NCI-H1694 treated with DMSO at 0.1 percent for 48 hours (cell line): ENCODE results near the gene B3GALT6.

ENCODE experiments used
- DNase-seq: peaks from one replicate; lab custom pipeline; 2025; lab: John Stamatoyannopoulos, UW

Gene B3GALT6

DNA sequence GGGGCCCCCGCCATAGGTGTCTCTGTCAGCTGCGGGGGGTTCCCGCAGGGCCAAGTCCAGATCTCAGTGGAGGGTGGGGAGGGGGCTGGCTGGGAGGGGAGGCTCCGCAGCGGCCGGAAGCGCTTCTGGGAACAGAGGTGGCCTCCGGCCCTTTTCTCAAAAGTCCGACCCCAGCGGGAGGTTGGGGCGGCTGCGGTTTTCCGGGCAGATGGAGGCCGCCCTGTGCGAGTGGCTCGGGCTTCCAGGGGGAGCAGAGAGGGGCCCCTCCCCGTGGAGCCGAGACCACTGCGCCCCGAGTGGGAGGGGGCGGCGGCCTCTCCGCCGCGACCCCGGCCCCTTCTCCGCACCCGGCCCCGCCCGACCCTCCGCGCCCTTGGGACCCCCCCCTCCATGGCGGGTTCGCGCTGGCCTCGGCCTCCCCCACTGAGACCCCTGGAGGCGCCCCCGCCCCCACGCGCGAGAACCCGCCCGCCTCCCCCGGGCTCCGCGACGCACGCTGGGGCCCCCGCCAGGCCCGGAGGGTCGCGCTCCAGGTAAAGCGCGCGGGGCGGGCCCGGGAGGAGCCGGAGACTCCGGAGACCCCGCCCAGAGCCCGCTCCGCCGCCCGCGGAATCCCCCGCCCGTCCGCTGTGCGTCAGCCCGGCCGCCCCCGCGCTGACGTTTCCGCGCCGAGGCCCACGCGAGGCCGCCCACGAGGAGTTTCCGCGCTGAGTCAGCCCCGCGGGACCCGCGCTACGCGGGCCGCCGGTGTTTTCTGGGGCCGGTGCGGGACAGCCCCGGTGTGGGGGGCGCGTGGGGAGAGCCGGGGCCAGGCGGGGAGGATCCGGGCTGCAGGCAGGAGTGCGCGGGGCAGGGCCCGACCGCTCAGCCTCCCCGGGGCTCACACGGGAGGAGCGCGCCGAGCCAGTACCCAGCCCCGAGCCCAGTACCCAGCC, 30.9 kb upstream of the B3GALT6 start:
- DNase-seq: no peak

DNA sequence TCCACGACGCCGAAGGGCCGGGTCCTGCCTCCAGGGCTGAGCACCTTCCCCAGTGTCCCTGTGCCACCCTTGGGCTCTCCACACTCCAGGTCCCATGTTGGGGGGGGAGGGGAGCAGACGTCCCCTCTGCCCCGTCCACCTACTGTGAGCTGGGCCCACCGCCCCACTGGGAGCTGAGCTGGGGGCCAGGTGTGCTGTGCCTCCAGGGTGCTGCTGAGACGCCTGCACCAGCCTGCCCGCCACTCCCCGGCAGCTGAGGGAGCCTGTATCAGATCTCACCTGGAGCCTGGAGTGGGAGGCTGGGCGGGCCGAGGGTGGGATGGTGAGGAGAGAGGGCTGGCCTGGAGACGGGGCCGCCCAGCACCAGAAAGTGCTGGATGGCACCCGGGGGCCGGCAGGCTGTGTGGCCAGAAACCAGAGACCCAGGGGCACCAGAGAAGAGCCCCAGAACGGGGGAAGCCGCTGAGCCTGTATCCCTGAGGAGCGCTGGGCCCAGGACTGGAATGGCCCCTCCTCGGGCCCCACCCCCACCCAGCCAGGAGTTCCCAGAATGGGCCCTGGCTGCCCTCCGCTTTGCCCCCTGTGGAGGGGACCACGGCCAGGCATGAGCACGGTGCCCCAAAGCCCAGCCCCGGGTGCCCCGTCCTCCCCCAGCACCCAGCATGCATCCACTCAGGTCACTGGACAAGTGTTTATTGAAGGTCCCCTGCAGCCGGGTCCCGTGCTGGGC, 29.0 kb upstream of the B3GALT6 start:
- DNase-seq: no peak

DNA sequence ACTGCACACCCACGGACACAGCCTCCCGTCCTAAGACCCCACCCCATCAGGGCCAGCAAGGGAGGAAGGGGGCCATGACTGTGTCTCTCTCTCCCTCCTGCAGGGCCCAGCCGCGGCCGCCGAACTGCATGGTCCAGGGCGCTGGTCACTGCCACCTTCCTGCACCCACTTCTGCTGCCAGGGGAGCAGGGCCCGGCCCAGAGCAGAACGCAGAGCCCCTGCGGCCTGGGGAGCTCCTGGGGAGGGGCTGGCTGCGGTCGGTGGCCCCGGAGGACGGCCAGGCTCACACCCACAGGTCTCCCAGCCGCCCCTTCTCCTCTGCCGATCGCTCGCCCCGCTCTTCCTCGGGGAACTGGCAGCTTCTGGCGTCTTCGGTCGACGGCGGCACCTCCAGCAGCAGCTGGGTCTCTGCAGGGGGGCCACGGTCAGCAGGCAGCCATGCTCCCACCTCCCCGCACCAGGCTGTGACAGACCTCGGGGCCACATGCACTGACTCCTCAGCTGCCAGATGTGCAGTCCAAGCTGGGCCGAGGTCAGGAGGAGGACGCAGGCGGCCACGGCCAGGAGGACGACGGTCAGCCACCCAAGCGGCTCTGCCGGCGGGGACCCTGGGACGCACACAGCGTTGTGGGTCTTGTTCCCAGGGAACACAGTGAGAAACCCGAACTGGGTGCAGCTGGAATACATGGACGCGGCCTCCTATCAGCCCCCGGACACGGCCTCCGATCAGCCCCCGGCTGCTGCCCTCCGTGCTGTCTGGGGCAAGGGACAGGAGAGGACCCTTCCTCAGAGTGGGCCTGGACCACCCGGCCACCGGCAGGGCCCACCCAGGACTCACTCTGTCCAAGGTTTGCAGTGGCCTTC, 28.2 kb upstream of the B3GALT6 start:
- no peak for DNase-seq

DNA sequence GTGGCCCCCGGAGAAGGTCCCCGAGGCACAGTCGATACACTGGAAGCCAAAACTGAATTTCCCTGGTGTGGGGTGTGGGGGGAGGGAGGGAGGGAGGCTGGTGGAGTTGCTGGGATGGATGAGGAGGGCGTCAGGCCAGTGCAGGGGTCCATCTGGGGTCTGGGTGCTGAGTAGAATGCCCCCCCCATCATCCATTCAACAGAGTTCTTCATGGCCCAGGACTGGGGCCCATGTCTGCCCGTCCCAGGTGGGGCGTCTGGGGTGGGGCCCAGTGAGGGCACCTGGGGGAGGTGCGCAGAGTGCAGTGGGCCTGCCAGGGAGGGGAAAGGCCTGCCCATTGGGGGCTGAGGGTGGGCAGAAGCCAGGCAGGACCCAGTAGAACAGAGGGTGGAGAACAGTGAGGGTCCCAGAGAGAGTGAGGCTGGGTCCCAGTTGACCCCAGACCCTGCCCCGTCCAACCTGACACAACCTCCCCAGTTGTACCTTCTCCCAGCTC, 27.6 kb upstream of the B3GALT6 start:
- DNase-seq: no peak

DNA sequence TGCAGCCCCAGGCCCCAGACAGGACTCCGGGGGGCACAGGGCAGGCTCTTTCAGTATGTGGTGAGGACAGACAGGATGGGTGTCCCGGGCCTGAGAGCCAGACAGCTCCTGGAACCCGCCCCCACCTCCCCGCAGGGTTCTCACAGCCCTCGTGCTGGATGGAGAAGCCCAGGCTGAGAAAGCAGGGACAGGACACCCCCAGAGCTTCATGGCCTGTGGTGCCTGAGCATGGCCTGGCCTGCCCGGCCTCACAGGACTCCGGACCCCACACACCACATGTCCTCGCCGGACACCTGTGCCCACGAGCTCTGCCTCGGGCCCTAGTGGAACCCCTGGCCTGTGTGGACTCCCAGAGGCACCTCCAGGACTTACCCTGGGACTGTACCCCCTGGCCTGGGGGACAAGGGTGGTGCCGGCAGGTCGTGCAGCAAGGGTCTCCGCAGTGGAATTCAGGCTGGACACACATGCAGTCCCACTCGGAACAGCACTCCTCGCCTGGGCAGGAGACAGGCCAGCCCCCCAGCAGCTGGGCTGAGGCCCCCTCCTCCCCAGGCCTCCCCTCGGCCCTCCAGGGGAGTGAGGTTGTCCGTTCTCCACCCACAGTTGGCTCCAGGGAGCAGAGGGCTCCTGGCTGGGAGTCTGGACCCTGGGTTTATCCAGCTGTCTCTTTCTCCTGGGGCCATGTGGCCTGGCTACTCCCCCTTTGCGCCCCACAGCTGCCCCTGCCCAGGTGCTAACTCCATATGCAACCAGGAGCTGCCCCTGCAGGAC, 26.9 kb upstream of the B3GALT6 start:
- no peak for DNase-seq

DNA sequence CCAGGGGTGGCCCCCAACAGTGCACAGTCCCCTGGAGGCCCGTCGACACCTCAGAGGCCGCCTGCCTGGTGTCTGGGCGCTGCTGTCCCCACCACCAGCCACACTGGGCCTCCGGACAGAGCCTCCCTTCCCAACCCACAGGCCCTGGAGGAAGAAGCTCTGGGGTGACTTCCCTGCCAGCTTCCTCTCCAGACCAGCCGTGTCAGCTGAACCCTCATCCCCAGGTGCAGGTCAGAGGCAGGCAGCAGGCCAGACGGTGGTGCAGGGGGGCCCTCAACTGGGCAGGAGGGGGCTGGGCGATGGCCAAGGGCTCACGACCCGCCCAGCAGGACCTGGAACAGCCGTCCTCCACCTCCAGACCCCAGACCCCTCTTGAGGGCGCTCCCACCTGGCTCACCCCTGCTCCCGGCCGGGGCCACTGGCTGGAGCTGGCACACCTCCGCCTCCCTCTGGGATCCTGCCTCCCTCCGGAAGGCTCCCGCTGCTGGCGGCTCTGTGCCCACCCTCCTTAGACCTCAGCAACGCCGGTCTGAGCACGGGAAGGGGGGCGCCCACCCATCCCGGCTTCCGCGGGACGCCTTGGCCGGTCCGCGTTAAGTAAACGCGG, 26.2 kb upstream of the B3GALT6 start:
- no peak for DNase-seq

DNA sequence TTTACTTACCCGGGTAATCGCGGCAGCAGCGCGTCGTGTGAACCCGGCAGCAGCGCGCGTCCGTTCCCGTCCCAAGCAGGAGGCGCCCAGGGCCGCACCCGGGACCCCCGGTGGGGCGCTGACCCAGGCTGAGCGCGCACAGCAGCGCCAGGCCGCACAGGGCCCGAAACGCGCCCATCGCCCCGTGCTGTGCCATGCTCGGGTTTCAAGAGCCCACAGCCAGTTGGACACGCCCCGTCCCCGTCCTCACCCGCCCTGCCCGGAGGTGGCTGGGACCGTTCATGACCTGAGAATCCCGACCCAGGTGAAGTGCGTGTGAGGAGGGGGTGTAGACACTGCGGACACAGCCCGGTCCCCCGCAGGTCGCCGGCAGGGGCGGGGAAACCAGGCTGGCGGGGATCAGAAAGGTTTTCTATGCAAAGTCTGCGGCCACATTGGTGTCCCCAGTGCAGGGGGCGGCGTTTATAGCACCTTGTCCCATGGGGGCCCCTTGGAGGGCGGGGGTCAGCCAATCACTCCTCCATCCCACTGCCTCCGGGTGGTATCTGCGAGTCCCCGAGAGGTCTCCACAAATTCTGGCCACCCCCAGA, 25.6 kb upstream of the B3GALT6 start, which contains the start of gene TNFRSF18:
Gene TNFRSF18 (minus strand): TSS at position 217 of the 590 bp plus-strand sequence. CDS start 21 bp downstream, at position 196.
- DNase-seq: no peak

DNA sequence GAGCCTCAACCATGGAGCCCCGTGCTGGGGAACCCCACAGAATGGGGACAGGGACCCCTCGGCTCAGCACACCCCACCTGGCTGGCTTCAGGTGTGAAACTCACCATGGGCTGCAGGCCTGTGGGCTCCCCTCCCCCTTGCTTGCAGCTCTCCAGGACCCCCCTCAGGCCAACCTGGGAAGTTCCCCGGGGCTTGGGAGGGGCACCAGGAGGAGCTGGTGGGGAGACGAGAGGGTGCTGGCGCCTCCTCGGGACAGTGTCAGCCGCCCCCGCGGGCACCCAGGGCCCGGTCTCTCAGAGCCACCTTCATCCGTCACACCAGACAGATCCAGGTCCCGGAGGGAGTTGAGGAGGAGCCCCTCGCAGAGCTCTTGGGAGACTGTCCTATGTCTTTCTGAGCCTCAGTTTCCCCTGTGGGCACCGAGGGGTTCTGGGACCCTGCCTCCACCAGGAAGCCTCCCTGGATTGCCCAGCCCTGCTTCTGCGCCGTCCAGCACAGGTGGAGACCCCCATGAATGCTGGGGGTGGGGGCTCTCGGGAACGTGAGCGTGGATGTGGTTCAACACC, 25.0 kb upstream of the B3GALT6 start:
- no peak for DNase-seq

DNA sequence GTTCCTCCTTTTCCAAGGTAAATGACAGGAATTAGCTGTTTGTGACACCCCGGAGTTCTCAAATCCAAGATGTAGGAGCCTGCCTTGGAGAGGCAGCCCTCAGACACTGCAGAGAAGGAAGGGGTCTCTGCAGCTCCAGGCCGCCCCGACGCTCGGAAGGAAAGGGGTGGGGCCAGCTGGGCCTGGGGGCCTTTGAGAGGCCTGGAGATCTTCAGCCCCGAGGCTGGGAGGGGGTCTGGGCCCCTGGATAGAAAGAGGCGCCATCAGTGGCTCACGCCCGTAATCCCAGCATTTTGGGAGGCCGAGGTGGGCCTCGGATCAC, 24.5 kb upstream of the B3GALT6 start:
- DNase-seq: no peak

DNA sequence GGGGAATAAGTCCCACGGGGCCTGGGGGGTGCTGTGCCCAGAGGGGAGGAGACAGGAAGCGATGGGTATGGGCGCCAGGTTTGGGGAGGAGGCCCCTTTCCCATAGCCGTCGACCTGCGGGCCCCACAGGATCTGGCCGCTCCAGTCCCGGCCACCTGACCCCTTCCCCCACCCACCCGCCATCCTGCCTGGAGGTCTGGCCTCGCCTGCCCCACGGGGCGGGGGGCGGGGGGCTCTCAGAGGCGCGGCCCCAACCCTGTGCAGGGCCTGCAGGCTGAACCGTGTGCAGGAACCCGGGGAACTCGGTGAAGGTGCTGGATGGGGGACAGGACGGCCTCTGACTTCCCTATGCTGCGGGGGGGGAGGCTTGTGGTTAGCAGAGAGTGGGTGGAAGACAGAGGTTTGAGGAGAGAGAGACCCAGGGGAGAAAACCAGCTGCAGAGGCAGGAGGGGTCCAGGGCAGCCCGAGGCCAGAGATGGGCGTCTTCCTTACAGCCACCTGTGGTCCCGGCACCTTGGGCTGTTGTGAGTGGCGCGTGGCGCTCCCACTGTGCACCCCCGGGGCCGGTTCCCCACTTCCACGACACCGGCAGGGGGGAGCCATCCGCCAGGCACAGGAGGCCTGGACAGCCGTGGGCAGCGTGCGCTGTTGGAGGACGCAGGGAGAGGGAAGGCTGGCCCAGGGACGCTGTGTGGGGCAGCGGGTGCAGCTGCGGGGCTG, 23.2 kb upstream of the B3GALT6 start:
- no peak for DNase-seq

DNA sequence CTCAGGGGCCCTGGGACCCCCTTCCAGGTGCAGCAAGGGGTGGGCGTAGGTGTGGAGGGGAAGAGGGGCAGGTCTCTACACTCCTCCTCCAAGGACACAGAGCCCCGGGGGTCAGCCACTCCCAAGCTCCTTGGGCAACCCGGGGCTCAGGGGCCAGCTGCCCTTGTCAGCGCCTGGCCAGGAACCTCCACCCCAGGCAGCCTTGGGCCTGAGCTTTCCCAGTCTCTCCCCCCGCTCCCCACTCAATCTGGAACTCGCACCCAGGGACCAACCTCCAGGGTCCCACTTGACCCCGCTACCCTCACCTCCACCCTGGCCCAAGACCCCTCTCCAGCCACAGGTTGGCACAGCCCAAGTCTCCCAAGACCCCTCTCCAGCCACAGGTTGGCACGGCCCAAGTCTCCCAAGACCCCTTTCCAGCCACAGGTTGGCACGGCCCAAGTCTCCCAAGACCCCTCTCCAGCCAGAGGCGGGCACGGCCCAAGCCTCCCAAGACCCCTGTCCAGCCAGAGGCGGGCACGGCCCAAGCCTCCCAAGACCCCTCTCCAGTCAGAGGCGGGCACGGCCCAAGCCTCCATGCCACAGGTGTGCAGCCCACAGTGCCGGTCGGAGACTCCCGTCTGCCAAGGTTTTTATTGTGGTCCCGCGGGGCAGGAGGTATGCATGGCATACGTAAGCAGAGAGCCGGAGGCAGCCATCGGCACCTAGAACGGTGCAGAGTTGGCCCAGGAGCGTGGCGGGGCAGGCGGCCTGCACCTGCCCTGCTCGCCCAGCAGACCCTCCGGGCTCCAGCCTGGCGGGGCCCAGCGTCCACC, 21.1 kb upstream of the B3GALT6 start:
- DNase-seq: no peak

DNA sequence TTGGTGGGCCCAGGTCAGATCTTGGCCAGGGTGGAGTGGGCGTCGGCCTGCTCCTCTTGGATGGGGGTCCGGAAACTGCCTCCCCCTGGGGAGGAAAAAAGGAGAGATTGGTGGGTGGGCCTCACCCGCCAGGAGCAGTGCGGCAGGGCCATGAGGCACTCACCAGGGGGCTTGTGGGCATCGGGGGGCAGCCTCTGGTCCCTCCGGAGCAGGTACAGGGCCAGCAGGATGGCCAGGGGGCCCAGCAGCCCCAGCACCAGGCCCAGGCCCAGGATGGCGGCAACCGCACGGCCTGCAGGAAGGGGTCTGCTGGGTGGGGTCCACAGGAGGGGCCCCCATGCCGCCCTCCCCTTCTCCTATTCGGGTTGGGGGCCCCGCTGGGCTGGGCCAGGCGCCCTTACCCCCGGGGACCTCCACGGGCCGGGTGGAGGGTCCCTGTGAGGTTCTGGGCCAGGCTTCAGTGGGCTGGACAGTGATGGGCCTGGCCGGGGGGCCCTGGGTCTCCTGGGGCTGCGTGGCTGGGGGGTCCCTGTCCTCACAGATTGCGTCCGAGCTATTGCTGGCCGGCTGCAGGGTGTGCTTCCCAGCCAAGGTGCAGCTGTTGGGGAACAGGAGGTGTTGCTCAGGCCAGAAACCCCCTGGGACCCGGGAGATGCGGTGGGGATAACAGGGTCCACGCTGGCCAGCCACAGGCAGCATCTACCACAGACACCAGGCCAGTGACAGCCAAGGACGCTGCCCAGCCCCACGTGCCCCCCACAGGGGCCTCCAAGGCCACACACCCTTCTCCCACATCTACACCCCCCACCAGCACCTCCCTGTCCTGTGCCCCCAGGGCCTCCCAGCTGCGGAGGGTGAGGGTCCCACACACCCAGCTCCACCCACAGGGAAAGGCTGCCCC, 20.2 kb upstream of the B3GALT6 start:
- DNase-seq: no peak

DNA sequence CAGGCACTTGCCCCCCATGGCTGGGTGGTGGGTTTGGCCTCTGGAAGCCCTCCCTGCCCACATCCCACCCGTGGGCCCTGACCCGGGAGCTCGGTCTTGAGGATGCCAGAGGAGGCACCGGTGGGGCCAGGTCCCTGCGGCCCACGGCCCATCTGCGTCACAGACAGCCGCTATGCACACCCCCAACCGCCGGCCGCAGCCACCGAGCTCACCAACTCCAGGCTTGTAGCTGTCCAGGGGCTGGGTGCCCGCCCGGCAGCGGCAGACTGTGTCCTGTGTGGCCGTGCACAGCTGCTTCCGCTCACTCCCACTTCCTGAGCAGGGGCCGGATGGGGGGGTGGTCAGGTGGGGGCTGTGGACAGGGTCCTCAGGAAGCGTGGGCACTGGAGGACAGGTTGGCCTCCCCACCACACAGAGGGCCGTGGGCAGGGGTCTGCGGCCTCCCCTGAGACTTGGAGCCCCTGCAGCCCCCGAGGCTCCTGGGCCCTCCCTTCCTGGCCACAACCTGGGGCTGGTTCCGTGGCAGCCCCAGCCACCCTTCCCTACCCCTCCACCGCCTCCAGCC, 19.2 kb upstream of the B3GALT6 start:
- no peak for DNase-seq

DNA sequence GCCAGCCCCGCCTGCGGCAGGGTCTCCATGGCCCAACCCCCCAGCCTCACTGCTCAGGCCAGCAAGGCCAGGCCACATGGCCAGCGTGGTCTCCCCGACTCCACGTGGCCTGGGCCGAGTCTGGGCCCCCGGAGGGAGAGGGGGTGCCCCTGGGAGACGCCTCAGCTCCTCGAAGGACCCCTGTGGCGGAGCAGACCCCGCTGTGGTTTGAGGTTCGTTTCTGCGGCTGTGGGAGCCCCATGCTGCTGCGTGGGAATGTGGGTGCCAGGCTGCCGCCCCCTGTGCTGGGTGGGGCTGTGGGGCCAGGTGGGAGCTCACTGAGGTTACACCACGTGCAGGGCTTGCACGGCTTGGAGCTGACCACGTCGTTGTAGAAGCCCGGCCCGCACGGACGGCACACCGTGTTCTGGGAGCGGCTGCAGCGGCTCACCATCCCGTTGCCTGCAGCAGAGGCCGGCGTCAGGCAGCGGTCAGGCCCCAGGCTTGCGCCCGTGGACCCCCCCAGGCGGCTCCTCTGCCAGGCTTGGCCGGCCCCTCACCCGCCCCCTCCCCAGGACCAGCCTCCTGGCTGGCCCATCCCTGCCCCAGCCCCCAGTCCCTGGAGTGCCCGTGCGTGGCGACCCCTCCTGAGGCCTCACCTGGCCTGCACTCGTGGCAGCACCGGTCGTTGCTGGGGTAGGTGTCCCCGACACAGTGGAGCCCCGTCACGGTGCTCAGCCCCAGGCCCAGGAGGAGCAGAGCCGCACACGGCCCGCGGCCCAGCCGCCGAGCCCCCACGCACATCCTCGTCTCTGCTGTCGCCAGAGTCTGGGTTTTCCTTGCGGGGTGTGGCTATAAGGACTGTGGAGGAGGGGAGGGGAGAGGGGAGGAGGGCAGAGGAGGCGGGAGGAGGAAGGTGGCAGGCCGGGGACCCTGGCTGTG, 18.4 kb upstream of the B3GALT6 start, which contains the start of gene TNFRSF4:
Gene TNFRSF4 (minus strand): TSS at position 809 of the 921 bp plus-strand sequence. CDS start 26 bp downstream, at position 783.
- DNase-seq: no peak

DNA sequence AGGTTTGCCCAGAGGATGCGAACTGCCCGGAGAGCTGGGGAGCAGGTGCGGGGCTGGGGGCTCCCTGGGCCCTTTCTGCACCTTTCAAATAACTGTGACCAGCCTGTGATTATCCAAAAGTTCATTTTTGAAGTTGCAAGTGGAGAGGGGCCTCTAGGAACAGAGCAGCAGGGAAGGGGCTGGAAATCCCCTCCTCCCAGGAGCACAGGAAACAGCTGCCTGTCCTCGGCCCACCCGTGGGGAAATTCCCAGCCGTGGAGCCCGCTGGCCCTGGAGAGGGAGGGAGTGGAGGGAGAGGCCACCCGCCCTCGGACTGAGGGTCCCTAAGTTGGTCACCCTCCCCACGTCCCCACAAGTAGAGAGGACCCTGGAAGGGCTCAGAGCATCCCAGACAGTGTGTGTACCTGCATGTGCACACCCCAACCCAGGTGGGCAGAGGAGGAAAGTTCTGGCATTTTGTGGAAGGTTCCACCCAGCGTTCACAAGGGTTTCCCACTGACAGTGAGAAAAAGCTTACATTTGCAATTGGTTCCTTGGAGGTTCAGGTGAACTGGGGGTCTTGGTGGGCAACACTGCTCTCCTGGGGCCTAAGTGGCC, 16.9 kb upstream of the B3GALT6 start:
- no peak for DNase-seq
